IPS DF 19.7 (cell line): ENCODE data around the gene PLCD1.

Experiments used
- DNase-seq: peaks from one replicate; pipeline ENCODE4 v3.0.0-alpha.2; 2013; ENCODE audit warnings: low read depth, low spot score

PLCD1 gene

GRCh38 chr3:38017445-38018295 lies 11.8 kb downstream of the PLCD1 start:
- no peak for DNase-seq

GRCh38 chr3:38016847-38017444 lies 12.5 kb downstream of the PLCD1 start:
- DNase-seq = no peak

GRCh38 chr3:38016410-38016809 lies 13.0 kb downstream of the PLCD1 start:
- no peak for DNase-seq

GRCh38 chr3:38015984-38016383 lies 13.5 kb downstream of the PLCD1 start:
- DNase-seq = no peak

GRCh38 chr3:38015485-38015884 lies 14.0 kb downstream of the PLCD1 start:
- DNase-seq = no peak

- no peak for DNase-seq
These were observed 18.3 kb downstream of the PLCD1 start for GRCh38 chr3:38011111-38011510.

- no peak for DNase-seq
These were observed 19.4 kb downstream of the PLCD1 start for GRCh38 chr3:38009807-38010591.

GRCh38 chr3:38008971-38009580 lies 20.4 kb downstream of the PLCD1 start:
- no peak for DNase-seq

GRCh38 chr3:38008191-38008701 lies 21.2 kb downstream of the PLCD1 start:
- no peak for DNase-seq

GRCh38 chr3:38007754-38008090 lies 21.7 kb downstream of the PLCD1 start:
- DNase-seq = no peak

GRCh38 chr3:38006445-38006995 lies 22.9 kb downstream of the PLCD1 start:
- no peak for DNase-seq

- no peak for DNase-seq
These were observed 23.4 kb downstream of the PLCD1 start for GRCh38 chr3:38006031-38006430.

- no peak for DNase-seq
These were observed 24.1 kb downstream of the PLCD1 start for GRCh38 chr3:38005076-38006020.

GRCh38 chr3:38004415-38005075 lies 24.9 kb downstream of the PLCD1 start:
- DNase-seq = no peak

GRCh38 chr3:38003817-38004414 lies 25.5 kb downstream of the PLCD1 start:
- no peak for DNase-seq

- no peak for DNase-seq
These were observed 26.0 kb downstream of the PLCD1 start for GRCh38 chr3:38003371-38003816.

- no peak for DNase-seq
These were observed 26.5 kb downstream of the PLCD1 start for GRCh38 chr3:38002940-38003339.

- DNase-seq = no peak
These were observed 27.1 kb downstream of the PLCD1 start for GRCh38 chr3:38002291-38002876.

- DNase-seq = no peak
These were observed 27.9 kb downstream of the PLCD1 start for GRCh38 chr3:38001456-38002081.
